Astrocyte of the spinal cord (primary cell): Measurements from ENCODE around the gene DCST2.

Experiments used
- DNase-seq: peaks from one replicate; pipeline ENCODE4 v3.0.0; 2011; ENCODE audit warnings: low read depth, low spot score
- H3K4me3 ChIP-seq: 2 replicates; pipeline ENCODE4 v1.5.1; 2011; ENCODE audit warnings: low read depth, mild to moderate bottlenecking, low read length, moderate library complexity
- CTCF ChIP-seq: IDR thresholded peaks from 2 replicates; pipeline ENCODE4 v1.5.1; 2012; ENCODE audit warnings: low read depth, mild to moderate bottlenecking, low read length, inconsistent platforms
- in situ Hi-C: cut with HindIII; loops from 2 replicates; pipeline ENCODE4 v1.10.0; 2017; ENCODE audit warnings: low sequenced_read_pairs

DCST2 gene

GRCh38 chr1:154993572-154994268, 39.9 kb downstream of the DCST2 start, which contains the start of gene LENEP:
Gene LENEP (plus strand): TSS chr1:154993586. CDS start chr1:154993608, 22 bp downstream.
- DNase-seq: no peak
- H3K4me3 ChIP-seq: no peak within 1 kb of the TSS
- in situ Hi-C loops: no loop called here
- TF ChIP-seq CTCF: no peak

DNA sequence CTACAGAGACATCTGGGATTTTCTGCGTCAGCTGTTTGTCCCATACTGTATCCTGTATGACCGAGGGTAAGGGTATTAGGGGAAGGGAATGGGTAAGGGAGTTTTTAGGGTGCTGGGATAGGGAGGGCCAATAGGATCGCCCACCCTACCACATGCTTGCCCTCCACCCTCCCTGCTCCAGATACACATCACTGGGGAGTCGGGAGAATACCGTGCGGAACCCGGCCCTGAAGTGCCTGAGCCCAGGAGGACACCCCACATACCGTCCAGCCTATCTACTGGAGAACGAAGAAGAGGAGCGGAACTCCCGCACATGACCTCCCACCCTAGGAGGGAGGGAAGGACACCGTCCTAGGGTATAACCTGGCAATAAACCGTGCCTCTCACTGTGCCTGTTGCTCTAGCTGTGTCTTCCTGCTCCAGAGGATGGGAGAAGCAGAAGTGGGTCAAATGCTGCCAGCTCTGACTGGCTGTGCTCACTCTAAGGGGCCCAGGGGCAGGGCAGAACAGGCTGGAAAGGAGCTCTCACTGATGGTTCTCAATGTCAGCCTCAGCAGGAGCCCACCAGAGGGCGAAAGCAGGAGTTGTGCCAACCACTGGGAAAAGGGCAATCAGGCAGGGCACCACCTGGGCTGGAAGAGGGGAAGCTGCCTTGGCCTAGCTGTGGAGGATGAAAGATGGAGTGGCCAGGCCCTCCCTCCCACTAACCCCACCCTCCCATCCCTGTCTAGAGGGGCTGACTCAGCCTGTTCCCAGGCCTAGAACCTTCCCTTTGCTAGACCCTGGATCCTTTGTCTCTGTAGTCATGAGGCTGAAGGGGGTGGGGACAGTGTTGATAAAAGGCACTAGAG, 40.6 kb downstream of the DCST2 start:
- peak; percentile 51 for DNase-seq
- peak; percentile 22 for TF ChIP-seq CTCF
- H3K4me3 ChIP-seq: no peak overlapping the region
- in situ Hi-C loops: no loop called here

DNA sequence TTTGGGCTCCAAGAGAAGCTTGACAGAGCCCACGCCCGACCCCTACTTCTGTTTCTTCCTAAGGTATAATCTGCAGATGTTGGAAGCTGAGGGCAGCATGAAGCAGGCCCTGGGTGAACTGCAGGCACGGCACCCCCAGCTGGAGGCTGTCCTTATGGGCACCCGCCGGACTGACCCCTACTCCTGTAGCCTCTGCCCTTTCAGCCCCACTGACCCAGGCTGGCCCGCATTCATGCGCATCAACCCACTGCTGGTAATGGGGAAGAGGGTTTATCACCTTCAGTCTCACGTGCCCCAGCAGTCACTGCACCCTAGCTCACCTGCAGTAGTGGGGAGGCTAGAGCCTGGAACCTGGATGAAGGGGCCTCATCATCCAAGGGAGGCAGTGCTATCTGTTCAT, 43.3 kb downstream of the DCST2 start:
- in situ Hi-C loops: no loop called here
- no peak for DNase-seq
- TF ChIP-seq CTCF: no peak
- H3K4me3 ChIP-seq: no peak overlapping the region

- no peak for DNase-seq
- no peak for TF ChIP-seq CTCF
- in situ Hi-C loops: no loop called here
- H3K4me3 ChIP-seq: no peak overlapping the region
These were observed 44.3 kb downstream of the DCST2 start for GRCh38 chr1:154989195-154989860.

- no peak overlapping the region for H3K4me3 ChIP-seq
These were observed 45.3 kb downstream of the DCST2 start for GRCh38 chr1:154988058-154988954.

More at GRCh38 chr1:154988058-154988954, 45.3 kb downstream of the DCST2 start:
- no peak for DNase-seq
- no peak for TF ChIP-seq CTCF
- in situ Hi-C loops: no loop called here
